ENCODE results near the gene SNCA.

GRCh38 chr4:89739311-89739988 lies 97.5 kb downstream of the SNCA start:
- TF ChIP-seq CTCF (IDR thresholded peaks at IDR 0.05) (no peak), MAZ (IDR thresholded peaks at IDR 0.05; ENCODE audit: borderline replicate concordance, low read depth, low read length) (no peak), RFX5 (IDR thresholded peaks at IDR 0.05) (no peak), CHD2 (IDR thresholded peaks at IDR 0.05; ENCODE audit: low read length, partially characterized antibody) (no peak), EP300 (IDR thresholded peaks at IDR 0.05) (no peak), RAD21 (conservative IDR thresholded peaks at IDR 0.05 in 1 of 2, IDR thresholded peaks at IDR 0.05 in 1 of 2) (no peak), CHD4 (IDR thresholded peaks at IDR 0.05; ENCODE audit: borderline replicate concordance) (no peak), CBX2 (IDR thresholded peaks at IDR 0.05; ENCODE audit: borderline replicate concordance, low read depth) (no peak)
- TF ChIP-seq, protein P1, sequence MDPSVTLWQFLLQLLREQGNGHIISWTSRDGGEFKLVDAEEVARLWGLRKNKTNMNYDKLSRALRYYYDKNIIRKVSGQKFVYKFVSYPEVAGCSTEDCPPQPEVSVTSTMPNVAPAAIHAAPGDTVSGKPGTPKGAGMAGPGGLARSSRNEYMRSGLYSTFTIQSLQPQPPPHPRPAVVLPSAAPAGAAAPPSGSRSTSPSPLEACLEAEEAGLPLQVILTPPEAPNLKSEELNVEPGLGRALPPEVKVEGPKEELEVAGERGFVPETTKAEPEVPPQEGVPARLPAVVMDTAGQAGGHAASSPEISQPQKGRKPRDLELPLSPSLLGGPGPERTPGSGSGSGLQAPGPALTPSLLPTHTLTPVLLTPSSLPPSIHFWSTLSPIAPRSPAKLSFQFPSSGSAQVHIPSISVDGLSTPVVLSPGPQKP (IDR thresholded peaks at IDR 0.05; ENCODE audit: low read depth, low read length) = no peak
- TF ChIP-seq, protein P2, sequence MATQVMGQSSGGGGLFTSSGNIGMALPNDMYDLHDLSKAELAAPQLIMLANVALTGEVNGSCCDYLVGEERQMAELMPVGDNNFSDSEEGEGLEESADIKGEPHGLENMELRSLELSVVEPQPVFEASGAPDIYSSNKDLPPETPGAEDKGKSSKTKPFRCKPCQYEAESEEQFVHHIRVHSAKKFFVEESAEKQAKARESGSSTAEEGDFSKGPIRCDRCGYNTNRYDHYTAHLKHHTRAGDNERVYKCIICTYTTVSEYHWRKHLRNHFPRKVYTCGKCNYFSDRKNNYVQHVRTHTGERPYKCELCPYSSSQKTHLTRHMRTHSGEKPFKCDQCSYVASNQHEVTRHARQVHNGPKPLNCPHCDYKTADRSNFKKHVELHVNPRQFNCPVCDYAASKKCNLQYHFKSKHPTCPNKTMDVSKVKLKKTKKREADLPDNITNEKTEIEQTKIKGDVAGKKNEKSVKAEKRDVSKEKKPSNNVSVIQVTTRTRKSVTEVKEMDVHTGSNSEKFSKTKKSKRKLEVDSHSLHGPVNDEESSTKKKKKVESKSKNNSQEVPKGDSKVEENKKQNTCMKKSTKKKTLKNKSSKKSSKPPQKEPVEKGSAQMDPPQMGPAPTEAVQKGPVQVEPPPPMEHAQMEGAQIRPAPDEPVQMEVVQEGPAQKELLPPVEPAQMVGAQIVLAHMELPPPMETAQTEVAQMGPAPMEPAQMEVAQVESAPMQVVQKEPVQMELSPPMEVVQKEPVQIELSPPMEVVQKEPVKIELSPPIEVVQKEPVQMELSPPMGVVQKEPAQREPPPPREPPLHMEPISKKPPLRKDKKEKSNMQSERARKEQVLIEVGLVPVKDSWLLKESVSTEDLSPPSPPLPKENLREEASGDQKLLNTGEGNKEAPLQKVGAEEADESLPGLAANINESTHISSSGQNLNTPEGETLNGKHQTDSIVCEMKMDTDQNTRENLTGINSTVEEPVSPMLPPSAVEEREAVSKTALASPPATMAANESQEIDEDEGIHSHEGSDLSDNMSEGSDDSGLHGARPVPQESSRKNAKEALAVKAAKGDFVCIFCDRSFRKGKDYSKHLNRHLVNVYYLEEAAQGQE (IDR thresholded peaks at IDR 0.05) = no peak
